ENCODE results near the gene MMP15.
"Not testable (repeated sequence)": the region's sequence is repeated elsewhere in the genome, so short reads cannot be mapped to it uniquely, and the experiment has no call there.

- TF ChIP-seq CTCF, POLR2A (IDR thresholded peaks at IDR 0.05): not testable (repeated sequence)
Measured at GRCh38 chr16:58095575-58095960, 70.0 kb downstream of the MMP15 start.
